ENCODE data around the gene KDM5C. TPM values are rescaled to one million over a fixed set of nuclear protein-coding genes. Genes with fewer than 3 reads are reported as not detected.

Gene KDM5C
- total RNA-seq, 1 donor from 2014 or later, result 67.5 TPM

GRCh38 chrX:53260836-53261235, 35.8 kb upstream of the KDM5C start:
- no peak for ATAC-seq
- DNase-seq, result no peak
- Histone ChIP-seq H3K27ac (no peak overlapping the region), H3K9me3 (no peaks in the 10 kb centered on the region), H3K27me3 (ENCODE audit: low read depth) (no peaks in the 10 kb centered on the region), H3K36me3 (no peaks in the 10 kb centered on the region), H3K4me1 (peaks cover 8% of the 10 kb centered on the region), H3K4me3 (no peak overlapping the region)
- TF ChIP-seq CTCF (IDR thresholded peaks at IDR 0.05), result no peak
- intact Hi-C loops (cut with DNase I), result no loop called here

GRCh38 chrX:53257670-53258423, 32.8 kb upstream of the KDM5C start:
- no peak overlapping the region for H3K4me3 ChIP-seq
- ATAC-seq, result no peak
- no peaks in the 10 kb centered on the region for H3K36me3 ChIP-seq
- H3K9me3 ChIP-seq, result no peaks in the 10 kb centered on the region
- DNase-seq, result no peak
- intact Hi-C loops (cut with DNase I), result no loop called here
- no peak for TF ChIP-seq CTCF (IDR thresholded peaks at IDR 0.05)
- no peaks in the 10 kb centered on the region for H3K4me1 ChIP-seq
- H3K27me3 ChIP-seq (ENCODE audit: low read depth), result no peaks in the 10 kb centered on the region
- no peak overlapping the region for H3K27ac ChIP-seq

- no peaks in the 10 kb centered on the region for H3K9me3 ChIP-seq
- intact Hi-C loops (cut with DNase I), result no loop called here
- H3K4me3 ChIP-seq, result no peak overlapping the region
- DNase-seq (no peak), ATAC-seq (no peak)
- H3K27ac ChIP-seq, result no peak overlapping the region
- H3K36me3 ChIP-seq, result no peaks in the 10 kb centered on the region
- no peak for TF ChIP-seq CTCF (IDR thresholded peaks at IDR 0.05)
- no peaks in the 10 kb centered on the region for H3K27me3 ChIP-seq (ENCODE audit: low read depth)
- H3K4me1 ChIP-seq, result no peaks in the 10 kb centered on the region
These were observed 32.2 kb upstream of the KDM5C start for GRCh38 chrX:53257166-53257565.

GRCh38 chrX:53256446-53257041, 31.5 kb upstream of the KDM5C start:
- no peak overlapping the region for H3K27ac ChIP-seq
- no peak overlapping the region for H3K4me3 ChIP-seq
- DNase-seq, result no peak
- no peak for TF ChIP-seq CTCF (IDR thresholded peaks at IDR 0.05)
- H3K4me1 ChIP-seq, result no peaks in the 10 kb centered on the region
- no peak for ATAC-seq
- no peaks in the 10 kb centered on the region for H3K9me3 ChIP-seq
- no peaks in the 10 kb centered on the region for H3K36me3 ChIP-seq
- no peaks in the 10 kb centered on the region for H3K27me3 ChIP-seq (ENCODE audit: low read depth)
- intact Hi-C loops (cut with DNase I), result no loop called here

- TF ChIP-seq CTCF (IDR thresholded peaks at IDR 0.05), result no peak
- Histone ChIP-seq H3K9me3 (no peaks in the 10 kb centered on the region), H3K4me3 (no peak overlapping the region), H3K36me3 (no peaks in the 10 kb centered on the region), H3K4me1 (no peaks in the 10 kb centered on the region), H3K27ac (no peak overlapping the region), H3K27me3 (ENCODE audit: low read depth) (no peaks in the 10 kb centered on the region)
- no peak for ATAC-seq
- no peak for DNase-seq
- intact Hi-C loops (cut with DNase I), result no loop called here
These were observed 30.8 kb upstream of the KDM5C start for GRCh38 chrX:53255738-53256191.
